Hematopoietic multipotent progenitor cell treated with erythropoietin and hydrocortisone succinate and interleukin-3 and kit ligand, for 4 days (in vitro differentiated cells): ENCODE data around the gene LETM1.

Experiments used
- DNase-seq: peaks from one replicate; pipeline ENCODE4 v3.0.0-alpha.2; 2015

Gene LETM1

GRCh38 chr4:1773754-1774153 lies 82.2 kb downstream of the LETM1 start:
- DNase-seq = no peak

DNA sequence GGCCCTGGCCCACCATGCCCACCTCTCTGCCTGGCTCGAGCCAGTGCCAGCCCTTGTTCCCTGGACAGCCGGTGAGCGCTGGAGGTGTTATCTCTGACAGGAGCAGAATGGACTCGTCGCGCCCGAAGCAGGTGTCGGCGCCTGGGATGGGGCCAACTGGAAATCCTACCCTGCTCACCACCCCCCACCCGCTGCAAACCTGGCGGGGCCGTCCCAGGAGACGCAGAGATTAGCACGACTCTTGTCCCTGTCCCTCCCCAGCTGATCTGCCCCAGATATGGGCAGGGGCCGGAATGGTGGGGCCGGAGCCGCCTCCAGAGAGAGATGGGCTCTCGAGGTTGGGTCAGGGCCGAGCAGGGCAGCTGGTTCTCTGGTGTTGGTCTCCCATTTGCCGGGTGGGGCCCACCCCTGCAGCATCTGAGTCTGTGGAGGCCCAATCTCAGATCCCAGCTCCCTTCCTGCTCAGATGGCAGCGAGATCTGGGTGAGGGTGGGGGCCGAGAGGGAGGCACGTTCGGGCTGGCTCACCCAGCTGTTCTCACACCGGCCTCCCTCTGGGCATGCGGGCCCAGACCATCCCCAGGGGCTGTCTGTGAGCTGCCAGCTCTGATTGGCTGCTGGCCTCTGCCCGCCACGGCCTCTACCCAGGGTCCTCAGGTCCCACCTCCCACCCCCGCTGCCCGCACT lies 83.0 kb downstream of the LETM1 start:
- peak; percentile 58 for DNase-seq

- peak; percentile 88 for DNase-seq
Observed at GRCh38 chr4:1771555-1772305, 84.2 kb downstream of the LETM1 start.

GRCh38 chr4:1770791-1771231 lies 85.1 kb downstream of the LETM1 start:
- DNase-seq = no peak

- DNase-seq = no peak
Observed at GRCh38 chr4:1770245-1770644, 85.7 kb downstream of the LETM1 start.

GRCh38 chr4:1769692-1770091 lies 86.3 kb downstream of the LETM1 start:
- no peak for DNase-seq

- DNase-seq = no peak
Observed at GRCh38 chr4:1768367-1769034, 87.5 kb downstream of the LETM1 start.

DNA sequence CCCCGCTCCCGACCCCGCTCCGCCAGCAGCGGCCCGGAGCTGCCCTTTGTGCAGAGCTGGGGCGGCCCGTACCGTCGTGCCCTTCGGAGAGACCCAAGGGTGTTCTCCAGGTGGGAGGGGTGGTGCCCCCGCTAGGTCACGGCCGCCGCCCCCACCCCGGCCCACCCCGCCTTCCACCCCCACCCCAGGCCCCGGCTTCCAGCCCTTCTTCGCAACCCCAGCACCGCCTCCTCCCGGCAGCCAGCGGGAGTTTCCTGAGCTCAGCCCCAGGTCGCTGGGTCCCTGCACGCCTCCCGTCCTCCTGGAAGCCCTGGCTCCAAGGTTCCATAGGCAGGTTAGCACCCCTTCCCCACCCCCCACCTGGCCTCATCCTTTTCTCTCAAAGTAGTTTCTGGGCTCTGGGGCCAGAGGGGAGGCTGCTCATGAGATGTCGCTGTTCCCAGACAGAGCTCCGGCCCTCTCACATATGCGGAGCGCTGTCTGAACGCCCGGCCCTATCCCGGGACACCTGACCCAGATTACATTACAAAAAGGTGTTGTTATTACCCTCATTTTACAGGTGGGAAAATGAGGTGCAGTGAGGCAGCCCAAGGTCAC lies 88.1 kb downstream of the LETM1 start:
- DNase-seq = peak; percentile 75

DNA sequence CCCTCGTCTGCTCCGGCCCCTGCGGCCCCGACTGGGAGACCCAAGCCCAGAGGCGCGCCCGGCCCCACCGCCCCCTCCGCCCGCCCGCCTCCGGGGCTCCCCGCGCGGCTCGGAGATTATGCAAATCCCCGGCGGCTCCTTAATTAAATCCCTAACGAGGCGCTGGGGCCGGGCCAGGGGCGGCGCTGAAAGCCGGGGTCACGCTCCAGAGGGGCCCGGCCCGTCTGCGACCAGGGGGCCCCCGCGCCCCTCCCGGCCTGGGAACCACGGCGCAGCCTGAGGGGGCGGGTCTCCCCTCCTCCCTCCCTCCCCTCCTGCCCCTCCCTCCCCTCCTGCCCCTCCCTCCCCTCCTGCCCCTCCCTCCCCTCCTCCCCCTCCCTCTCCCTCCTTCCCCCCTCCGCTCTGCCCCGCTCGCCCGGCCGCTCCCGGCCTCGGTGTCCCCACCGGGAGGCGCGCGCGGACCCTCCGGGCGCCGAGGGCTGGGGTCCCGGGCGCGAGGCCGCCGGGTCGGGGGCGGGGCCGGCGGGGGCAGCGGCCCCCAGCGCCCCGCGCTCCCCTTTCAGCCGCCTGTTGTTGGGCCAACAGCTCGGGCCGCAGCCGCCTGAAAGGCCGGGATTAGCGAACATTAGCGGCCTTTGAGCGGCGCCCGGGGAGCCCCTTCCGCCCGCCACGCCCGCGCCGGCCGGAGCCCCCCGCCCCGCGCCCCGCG lies 88.7 kb downstream of the LETM1 start:
- peak; percentile 51 for DNase-seq

DNA sequence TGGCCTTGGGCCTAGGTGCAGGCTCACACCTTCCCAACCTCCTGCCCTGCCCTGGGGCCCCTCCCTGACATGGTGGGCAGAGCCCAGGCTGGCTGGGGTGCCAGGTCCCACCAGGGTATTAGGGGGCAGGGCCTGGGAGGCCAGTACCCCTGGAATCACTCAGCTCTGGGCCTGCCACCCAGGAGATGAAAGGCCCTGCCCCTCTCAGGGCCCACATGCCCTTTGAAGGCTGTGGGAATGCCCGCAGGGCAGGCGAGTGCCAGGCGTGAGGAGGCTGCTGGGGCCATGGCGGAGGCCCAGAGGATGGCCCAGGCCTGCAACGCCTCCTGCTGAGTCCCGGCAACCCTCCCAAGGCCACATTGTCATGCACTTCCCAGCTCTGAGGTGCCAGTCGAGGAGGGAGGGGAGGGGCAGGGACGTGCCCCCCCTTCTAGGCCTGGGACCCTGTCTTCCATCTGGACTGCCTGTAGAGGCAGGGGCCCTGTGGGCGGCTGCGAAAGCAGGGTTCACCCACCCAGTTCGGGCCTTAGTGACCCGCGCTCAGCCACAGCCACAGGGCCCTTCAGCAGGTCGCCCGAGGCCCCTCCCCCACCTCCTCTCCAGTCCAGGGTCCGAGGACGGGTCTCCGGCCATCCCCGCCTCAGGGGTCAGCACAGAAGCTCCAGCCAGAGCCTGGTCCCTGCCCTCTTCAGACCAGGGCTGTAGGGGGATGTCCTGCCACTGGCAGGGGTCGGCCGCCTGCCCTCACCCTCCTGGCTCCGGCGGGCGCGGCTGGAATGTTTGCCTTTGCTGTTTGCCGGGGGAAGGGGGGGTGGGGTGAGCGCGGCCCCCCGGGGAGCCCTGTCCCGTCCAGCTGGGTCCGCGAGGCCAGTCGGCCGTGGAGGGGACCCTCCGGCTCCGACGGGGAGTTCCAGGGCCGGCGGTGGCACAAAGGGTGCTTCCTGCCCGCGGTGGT lies 89.6 kb downstream of the LETM1 start:
- no peak for DNase-seq

- no peak for DNase-seq
Observed at GRCh38 chr4:1765409-1766072, 90.4 kb downstream of the LETM1 start.

DNA sequence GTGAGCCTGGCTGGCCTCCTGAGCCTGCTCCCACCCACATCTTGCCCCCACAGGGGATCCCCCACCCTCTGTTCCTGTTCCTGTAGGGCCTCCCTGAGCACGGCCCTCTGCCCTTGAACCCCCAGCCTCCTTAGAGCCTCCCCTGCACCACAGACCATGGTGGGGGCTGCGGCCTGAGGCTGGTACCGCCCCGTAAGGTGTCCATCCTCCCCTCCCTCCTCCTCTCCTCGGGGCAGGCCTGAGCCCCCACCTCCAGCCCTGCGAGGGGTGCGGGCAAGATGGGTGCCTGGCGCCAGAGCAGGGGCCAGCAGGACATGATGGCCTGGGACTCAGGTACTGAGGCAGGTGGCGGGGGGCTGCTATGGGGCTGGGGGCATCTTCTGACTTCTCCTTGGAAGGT lies 91.3 kb downstream of the LETM1 start:
- DNase-seq = no peak

DNA sequence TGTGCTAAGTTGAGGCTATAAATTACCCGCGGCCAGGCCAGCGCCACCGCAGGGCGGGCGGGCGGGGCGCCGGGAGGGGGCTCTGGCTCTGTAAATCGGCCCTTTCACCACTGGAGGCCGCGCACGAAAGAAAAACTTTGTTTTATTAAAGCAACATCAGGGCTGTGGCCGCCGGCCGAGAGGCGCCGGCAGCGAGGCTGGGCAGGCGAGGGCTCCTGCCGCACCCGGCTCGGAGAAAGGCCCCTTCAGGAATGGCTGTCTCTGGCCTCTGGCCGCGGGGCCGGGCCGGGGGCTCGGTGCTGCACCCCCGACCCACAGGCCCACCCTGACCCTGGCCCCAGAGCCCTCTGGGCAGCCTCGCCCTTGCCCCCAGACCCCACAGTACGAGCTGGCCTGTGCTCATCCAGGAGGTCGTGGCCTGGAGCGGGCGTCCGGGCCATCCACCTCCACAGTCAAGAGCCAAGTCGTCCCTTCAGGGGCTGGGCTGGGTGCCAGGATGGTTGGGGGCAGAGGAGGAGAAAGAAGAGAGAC lies 92.3 kb downstream of the LETM1 start:
- peak; percentile 86 for DNase-seq

- no peak for DNase-seq
Observed at GRCh38 chr4:1763070-1763549, 92.8 kb downstream of the LETM1 start.

DNA sequence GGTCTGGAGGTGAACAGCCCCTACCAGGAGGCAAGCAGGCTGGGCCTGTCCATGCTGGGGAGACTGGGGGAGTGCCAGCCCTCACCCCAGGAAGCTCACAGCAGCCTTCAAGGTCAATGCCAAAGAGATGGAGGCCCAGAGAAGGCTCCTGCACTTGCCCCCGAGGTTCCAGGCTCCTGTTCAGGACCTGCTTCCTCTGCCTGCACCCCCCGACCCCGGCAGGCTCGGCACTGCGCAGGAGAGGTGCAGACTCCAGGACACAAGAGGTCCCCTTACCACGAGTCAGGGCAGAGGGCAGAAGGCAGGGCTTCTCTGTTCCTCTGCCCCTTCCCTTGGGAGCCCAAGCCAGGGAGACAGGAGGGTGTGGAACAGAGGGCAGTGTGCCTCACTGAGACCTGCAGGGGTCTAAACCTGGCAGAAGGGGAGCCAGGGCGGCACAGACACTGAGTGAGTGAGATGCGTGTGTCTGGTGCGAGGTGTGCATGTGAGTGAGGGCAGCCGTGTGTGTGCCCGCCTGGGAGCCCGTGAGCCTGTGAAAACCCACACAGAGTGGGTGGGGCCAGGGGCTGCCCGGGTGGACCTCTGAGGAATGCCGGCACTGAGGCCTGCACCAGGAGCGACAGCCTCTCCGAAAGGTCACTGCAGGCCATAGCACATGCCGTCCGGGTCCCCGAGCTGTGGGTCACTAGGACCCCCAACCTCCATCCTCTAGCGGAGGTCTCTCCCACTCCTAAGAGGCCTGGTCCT lies 93.5 kb downstream of the LETM1 start:
- DNase-seq = no peak
